Endothelial cell of umbilical vein (primary cell): ENCODE data around the gene TSPAN4. TPM values are rescaled to one million over a fixed set of nuclear protein-coding genes. Genes with fewer than 3 reads are reported as not detected.

Source experiments
- BruUV-seq: library from RNA; stranded (reverse); fragments of 400-500 nt; replicated peaks from 2 replicates; lab custom pipeline; 2021; lab: Mats Ljungman, UMichigan
- CTCF ChIA-PET: fragments of 300-600, 350-600 bp; sonication (Branson Sonifier 250); formaldehyde crosslinking; loops from one replicate; lab custom pipeline; 2021; ENCODE audit warnings: antibody characterized with exemption, inconsistent platforms; lab: Charles Lee
- POLR2A ChIA-PET: fragments of 300-600, 350-600 bp; sonication (Branson Sonifier 250); formaldehyde crosslinking; loops from one replicate; lab custom pipeline; 2021; ENCODE audit warnings: antibody characterized with exemption, inconsistent platforms; lab: Charles Lee
- DNase-seq: peaks from one replicate; pipeline ENCODE4 v3.0.0-alpha.2; 2011; ENCODE audit warnings: low read depth, low spot score
- FAIRE-seq: peaks from 2 replicates; lab custom pipeline; 2011; peaks lifted over from hg19 to GRCh38; lab: Jason Lieb, UNC
- H2AFZ ChIP-seq: 2 replicates; pipeline ENCODE4 v1.6.0; 2012; ENCODE audit warnings: low read depth, low read length, control low read depth, inconsistent platforms
- H3K27ac ChIP-seq: 2 replicates; pipeline ENCODE4 v1.5.1; 2011; ENCODE audit warnings: low read depth, mild to moderate bottlenecking, control low read depth, low read length, moderate library complexity; ENCODE audit not compliant: insufficient read depth
- H3K27me3 ChIP-seq, 2 experiments: 2 replicates each; pipeline versions ENCODE4 v1.6.0 to v1.6.1; 2011; ENCODE audit warnings: low read length in 2 of 2, mixed read lengths in 1 of 2; ENCODE audit not compliant: control insufficient read depth in 2 of 2, insufficient read depth in 2 of 2
- H3K36me3 ChIP-seq, 2 experiments: 2 replicates in 1 of 2; 3 replicates in 1 of 2; pipeline ENCODE4 v1.5.1; 2011; ENCODE audit warnings: low read length in 2 of 2, mild to moderate bottlenecking in 1 of 2, moderate library complexity in 1 of 2; ENCODE audit not compliant: control insufficient read depth in 2 of 2, insufficient read depth in 2 of 2; ENCODE audit errors: extremely low read depth in 1 of 2
- H3K4me1 ChIP-seq: 3 replicates; pipeline ENCODE4 v1.5.1; 2011; ENCODE audit warnings: mild to moderate bottlenecking, low read length; ENCODE audit not compliant: control insufficient read depth, insufficient read depth; ENCODE audit errors: extremely low read depth
- H3K4me2 ChIP-seq: 2 replicates; pipeline ENCODE4 v1.6.1; 2011; ENCODE audit warnings: low read length, control low read depth, mixed read lengths; ENCODE audit not compliant: insufficient read depth
- H3K4me3 ChIP-seq, 3 experiments: fragments of 200-600 bp in 1 of 3; sonication (generic), shearing (Covaris generic) in 1 of 3; replicated peaks in 1 of 3; 2 replicates each; pipeline ENCODE4 v1.5.1; 2011 to 2016; ENCODE audit warnings: control low read depth in 3 of 3, low read length in 3 of 3, mild to moderate bottlenecking in 2 of 3, inconsistent platforms in 1 of 3, low read depth in 1 of 3, moderate library complexity in 1 of 3; ENCODE audit not compliant: insufficient read depth in 1 of 3
- H3K79me2 ChIP-seq: 2 replicates; pipeline ENCODE4 v1.6.0; 2012; ENCODE audit warnings: low read length, inconsistent platforms; ENCODE audit not compliant: control insufficient read depth, insufficient read depth
- H3K9ac ChIP-seq: replicated peaks from 2 replicates; pipeline ENCODE3; 2011; ENCODE audit warnings: low read length, control low read depth; ENCODE audit not compliant: insufficient read depth; ENCODE audit errors: extremely low read depth
- H3K9me1 ChIP-seq: replicated peaks from 3 replicates; pipeline ENCODE4 v1.6.0; 2011; ENCODE audit warnings: mild to moderate bottlenecking, low read length; ENCODE audit not compliant: control insufficient read depth, insufficient read depth; ENCODE audit errors: extremely low read depth
- H3K9me3 ChIP-seq: replicated peaks from 2 replicates; pipeline ENCODE4 v1.5.1; 2012; ENCODE audit warnings: low read length, inconsistent platforms; ENCODE audit not compliant: control insufficient read depth, insufficient read depth
- H4K20me1 ChIP-seq: replicated peaks from 2 replicates; pipeline ENCODE3; 2011; ENCODE audit warnings: mild to moderate bottlenecking, low read length; ENCODE audit not compliant: control insufficient read depth, insufficient read depth; ENCODE audit errors: extremely low read depth
- EZH2 ChIP-seq: IDR thresholded peaks from 2 replicates; pipeline ENCODE4 v1.6.1; 2012; ENCODE audit warnings: borderline replicate concordance, low read depth, mild to moderate bottlenecking, moderate library complexity, low read length, inconsistent platforms; ENCODE audit not compliant: severe bottlenecking
- FOS ChIP-seq: IDR thresholded peaks from 2 replicates; pipeline ENCODE4 v1.6.1; 2011; ENCODE audit warnings: mild to moderate bottlenecking, low read length, moderate library complexity, borderline replicate concordance; ENCODE audit not compliant: insufficient read depth
- GATA2 ChIP-seq: IDR thresholded peaks from 2 replicates; pipeline ENCODE4 v1.7.0; 2011; ENCODE audit warnings: low read depth, mild to moderate bottlenecking, moderate library complexity, mixed read lengths, low read length; ENCODE audit not compliant: insufficient read length, insufficient read depth
- JUN ChIP-seq: IDR thresholded peaks from 2 replicates; pipeline ENCODE4 v1.6.1; 2011; ENCODE audit warnings: borderline replicate concordance, low read depth; ENCODE audit not compliant: insufficient read length, insufficient read depth
- MYC ChIP-seq: IDR thresholded peaks from one replicate; pipeline ENCODE4 v1.6.1; 2011; ENCODE audit warnings: mild to moderate bottlenecking, low read depth, low read length
- POLR2A ChIP-seq: IDR thresholded peaks from 2 replicates; pipeline ENCODE4 v1.6.1; 2012; ENCODE audit warnings: low read depth, mild to moderate bottlenecking, control low read depth, low read length
- POLR2AphosphoS5 ChIP-seq: IDR thresholded peaks from 2 replicates; pipeline ENCODE4 v1.6.1; 2012; ENCODE audit warnings: low read depth, mild to moderate bottlenecking, control low read depth, low read length, moderate library complexity; ENCODE audit not compliant: insufficient read depth
- dilution Hi-C: fragments of 300-500 bp; cut with MboI; formaldehyde crosslinking; loops from one replicate; pipeline ENCODE4 v1.15.0; 2019; ENCODE audit warnings: low sequenced_read_pairs; ENCODE audit not compliant: extremely low pct_ligation_motif_present
- intact Hi-C: fragments of 100-400 bp; cut with micrococcal nuclease; formaldehyde crosslinking; loops from one replicate; pipeline ENCODE4 v1.10.0; 2022
- polyA plus RNA-seq, 4 experiments: library from polyadenylated mRNA; depleted of rRNA in 3 of 4; stranded (reverse) in 3 of 4; unstranded in 1 of 4; fragments of >200 nt; gene quantifications; 2 replicates each; pipeline versions ENCODE4 v1.2.1 to v1.2.3, GENCODE V29; 2011 to 2012; ENCODE audit warnings: missing spikeins in 1 of 4
- total RNA-seq: library from RNA; stranded (reverse); gene quantifications from 2 replicates; pipeline ENCODE4 v1.2.3, GENCODE V29; 2021
- TF ChIP-seq, protein P1 (sequence below), 2 donors: IDR thresholded peaks; 1 replicate in 1 of 2; 2 replicates in 1 of 2; pipeline ENCODE4 v1.5.1; 2011; ENCODE audit warnings: low read length in 2 of 2, mild to moderate bottlenecking in 2 of 2, moderate library complexity in 2 of 2, control low read depth in 1 of 2, inconsistent platforms in 1 of 2, low read depth in 1 of 2; ENCODE audit not compliant: insufficient read depth in 1 of 2; ENCODE audit errors: extremely low read depth in 1 of 2
- TF ChIP-seq, protein P2 (sequence below): IDR thresholded peaks from 2 replicates; pipeline ENCODE4 v1.6.1; 2011; ENCODE audit not compliant: insufficient read depth, insufficient read length

Gene TSPAN4
- total and polyA plus RNA-seq, 2 donors (not counting 3 experiments of a cell fraction or from before 2014, with no cell fraction given), result 114 to 199 TPM

DNA sequence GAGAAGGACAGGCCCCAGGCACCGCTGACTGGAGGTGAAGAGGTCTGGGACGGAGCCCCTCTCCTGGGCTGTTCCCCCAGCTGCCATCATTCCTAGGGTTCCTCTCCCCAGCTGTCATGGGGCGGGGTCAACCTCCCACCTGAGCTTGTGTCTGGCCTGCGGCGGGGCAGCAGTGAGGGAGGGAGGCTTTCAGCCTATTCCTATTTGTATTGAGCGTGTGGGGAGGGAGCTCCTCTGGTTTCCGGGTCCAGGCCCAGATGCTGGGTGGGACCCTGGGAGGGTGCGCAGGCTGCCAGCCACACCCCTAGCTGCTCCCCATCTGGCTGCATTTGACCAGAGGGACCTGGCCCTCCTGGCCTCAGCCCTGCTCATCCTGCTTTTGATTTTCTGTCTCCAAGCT lies 13.7 kb downstream of the TSPAN4 start:
- CTCF ChIA-PET, result interaction anchor here (0.9 to 1.8 kb wide), 5 partner anchors 9 to 195 kb away, joined by 3 to 12 read pairs (median 4); no protein-coding TSS in a partner anchor
- FAIRE-seq (no peak), DNase-seq (no peak)
- Histone ChIP-seq H3K27ac (no peak overlapping the region), H3K79me2 (no peaks in the 10 kb centered on the region), H3K4me2 (no peak overlapping the region), H3K9me1 (no peaks in the 10 kb centered on the region), H4K20me1 (no peaks in the 10 kb centered on the region), H3K4me1 (no peaks in the 10 kb centered on the region), H3K36me3 (no peaks in the 10 kb centered on the region), H3K4me3 (no peak overlapping the region), H3K27me3 (no peaks in the 10 kb centered on the region), H3K9ac (no peak overlapping the region), H3K9me3 (no peaks in the 10 kb centered on the region), H2AFZ (no peak overlapping the region)
- intact Hi-C loops, result no loop called here
- dilution Hi-C loops, result no loop called here
- BruUV-seq, result no TSS peak
- POLR2A ChIA-PET, result interaction anchor here (0.6 kb wide), 1 partner anchor 69 kb away, joined by 3 read pairs; the partner anchor contains the start of gene AP2A2
- no peak for TF ChIP-seq EZH2
- no peak for TF ChIP-seq POLR2A
- TF ChIP-seq JUN, result no peak
- no peak for TF ChIP-seq GATA2
- TF ChIP-seq FOS, result no peak
- TF ChIP-seq, protein P1, sequence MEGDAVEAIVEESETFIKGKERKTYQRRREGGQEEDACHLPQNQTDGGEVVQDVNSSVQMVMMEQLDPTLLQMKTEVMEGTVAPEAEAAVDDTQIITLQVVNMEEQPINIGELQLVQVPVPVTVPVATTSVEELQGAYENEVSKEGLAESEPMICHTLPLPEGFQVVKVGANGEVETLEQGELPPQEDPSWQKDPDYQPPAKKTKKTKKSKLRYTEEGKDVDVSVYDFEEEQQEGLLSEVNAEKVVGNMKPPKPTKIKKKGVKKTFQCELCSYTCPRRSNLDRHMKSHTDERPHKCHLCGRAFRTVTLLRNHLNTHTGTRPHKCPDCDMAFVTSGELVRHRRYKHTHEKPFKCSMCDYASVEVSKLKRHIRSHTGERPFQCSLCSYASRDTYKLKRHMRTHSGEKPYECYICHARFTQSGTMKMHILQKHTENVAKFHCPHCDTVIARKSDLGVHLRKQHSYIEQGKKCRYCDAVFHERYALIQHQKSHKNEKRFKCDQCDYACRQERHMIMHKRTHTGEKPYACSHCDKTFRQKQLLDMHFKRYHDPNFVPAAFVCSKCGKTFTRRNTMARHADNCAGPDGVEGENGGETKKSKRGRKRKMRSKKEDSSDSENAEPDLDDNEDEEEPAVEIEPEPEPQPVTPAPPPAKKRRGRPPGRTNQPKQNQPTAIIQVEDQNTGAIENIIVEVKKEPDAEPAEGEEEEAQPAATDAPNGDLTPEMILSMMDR (IDR thresholded peaks at IDR 0.05; ENCODE audit: extremely low read depth in 1 of 2, insufficient read depth in 1 of 2, low read depth in 1 of 2, low read length in 2 of 2), result no peak
- TF ChIP-seq MYC, result no peak
- TF ChIP-seq, protein P2, sequence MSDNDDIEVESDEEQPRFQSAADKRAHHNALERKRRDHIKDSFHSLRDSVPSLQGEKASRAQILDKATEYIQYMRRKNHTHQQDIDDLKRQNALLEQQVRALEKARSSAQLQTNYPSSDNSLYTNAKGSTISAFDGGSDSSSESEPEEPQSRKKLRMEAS, result no peak
- no peak for TF ChIP-seq POLR2AphosphoS5
